Stimulated activated CD8-positive, alpha-beta memory T cell treated with anti-CD3 and anti-CD28 coated beads, Interleukin-7, amount 100 ng/mL, for 4 hours (primary cell): ENCODE results near the gene CELF3.

Source experiments
- DNase-seq, 2 donors: peaks; one replicate each; pipeline ENCODE4 v3.0.0-alpha.2; 2020; ENCODE audit warnings: low read depth in 2 of 2

The CELF3 gene

DNA sequence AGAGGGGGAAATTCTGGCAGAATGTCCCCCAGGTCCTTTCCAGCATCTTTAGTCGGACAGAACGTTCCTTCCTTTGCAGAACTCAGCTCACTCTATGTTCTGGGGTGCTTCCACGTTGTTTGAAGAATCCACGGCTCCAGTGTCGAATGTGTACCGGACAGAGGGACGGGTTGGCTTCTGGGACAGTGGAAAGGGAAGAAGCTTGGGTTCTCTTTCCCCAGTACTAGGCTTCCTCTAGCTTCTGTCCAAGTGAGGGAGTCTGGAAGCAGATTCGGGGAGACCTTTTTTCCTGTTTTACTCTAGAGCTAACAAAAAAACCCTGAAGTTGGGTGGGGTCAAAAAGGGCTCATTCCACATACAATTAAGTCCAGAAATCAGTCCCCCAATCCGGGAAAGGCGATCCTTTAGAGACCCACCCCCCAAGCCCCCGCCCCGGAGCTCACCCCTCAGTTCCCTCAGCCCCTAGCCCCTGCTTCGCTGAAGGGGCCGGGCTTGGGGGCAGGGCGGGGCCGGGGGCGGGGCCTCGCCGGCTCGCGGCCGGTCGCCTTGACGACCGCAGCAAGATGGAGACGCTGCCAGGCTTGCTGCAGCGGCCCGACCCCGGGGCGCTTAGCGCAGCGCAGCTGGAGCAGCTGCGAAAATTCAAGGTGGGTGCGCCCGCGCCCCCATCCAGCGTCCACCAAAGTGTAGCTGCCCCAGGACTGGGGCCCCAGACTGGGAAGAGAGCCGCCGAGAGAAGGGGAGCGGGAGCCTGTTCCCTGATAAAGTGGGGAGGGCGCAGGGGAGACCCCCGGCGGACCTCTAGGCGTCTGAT lies 4.6 kb upstream of the CELF3 start, which contains the start of gene RIIAD1:
RIIAD1 (plus strand) TSS at position 549 of the 814 bp plus-strand sequence; CDS start at position 564, 15 bp downstream.
- peak in 1 of 2 donors; percentile 23 for DNase-seq

DNA sequence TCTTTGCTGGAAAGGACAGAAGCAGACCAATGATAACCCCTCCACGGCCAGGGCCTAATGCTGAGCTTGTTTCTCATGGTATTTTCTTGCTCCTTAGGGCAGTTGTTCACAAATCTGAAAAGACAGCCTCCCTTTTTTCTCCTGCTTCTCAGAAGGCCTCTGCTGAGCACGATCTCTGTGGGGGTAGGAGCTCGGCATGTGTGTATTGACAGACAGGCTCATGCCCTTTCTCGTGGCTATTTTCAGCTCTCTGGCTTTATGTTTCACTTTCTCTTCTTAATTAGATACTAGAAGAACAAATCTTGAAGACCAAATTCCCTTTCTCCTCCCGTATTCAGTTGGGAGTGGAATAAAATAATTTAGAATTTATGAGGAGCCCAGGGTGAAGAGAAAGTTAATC lies 4.0 kb upstream of the CELF3 start:
- DNase-seq, result no peak

DNA sequence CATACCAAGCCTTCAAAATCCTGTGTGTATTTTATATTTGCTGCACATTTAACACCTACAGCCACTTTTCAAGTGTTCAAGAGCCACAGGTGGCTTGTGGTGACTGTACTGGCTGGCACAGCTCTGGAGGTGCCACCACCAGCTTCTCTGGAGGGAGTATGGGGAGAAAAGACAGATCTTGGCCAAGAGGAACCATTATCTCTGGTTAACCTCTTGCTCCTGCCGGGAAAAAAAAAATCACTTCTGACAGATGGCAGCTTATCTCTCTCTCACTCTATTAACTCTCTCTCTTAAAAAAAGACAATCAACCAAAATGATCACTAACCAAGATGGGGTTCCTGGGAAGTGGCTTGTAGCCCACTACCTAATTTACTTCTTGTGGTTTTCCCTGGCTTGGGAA lies 3.5 kb upstream of the CELF3 start:
- no peak for DNase-seq

DNA sequence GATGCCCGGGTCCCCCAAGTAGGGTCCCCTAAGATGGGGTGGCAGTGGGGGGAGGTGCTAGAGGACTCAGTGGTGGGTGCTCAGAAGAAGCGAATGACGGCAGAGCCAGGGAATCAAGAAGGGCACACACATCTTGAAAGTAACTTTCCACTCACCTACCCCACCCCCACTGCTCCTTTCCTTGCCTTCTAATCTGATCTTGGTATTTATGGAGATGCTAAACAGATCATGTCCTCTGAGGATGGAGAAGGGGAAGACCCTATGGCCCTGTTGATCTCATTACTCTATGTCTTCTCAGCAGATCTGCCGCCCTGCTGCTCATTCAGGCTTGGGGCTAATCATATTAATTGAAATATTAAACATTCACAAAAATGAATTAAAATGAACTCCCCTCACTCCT lies 2.1 kb upstream of the CELF3 start:
- no peak for DNase-seq

DNA sequence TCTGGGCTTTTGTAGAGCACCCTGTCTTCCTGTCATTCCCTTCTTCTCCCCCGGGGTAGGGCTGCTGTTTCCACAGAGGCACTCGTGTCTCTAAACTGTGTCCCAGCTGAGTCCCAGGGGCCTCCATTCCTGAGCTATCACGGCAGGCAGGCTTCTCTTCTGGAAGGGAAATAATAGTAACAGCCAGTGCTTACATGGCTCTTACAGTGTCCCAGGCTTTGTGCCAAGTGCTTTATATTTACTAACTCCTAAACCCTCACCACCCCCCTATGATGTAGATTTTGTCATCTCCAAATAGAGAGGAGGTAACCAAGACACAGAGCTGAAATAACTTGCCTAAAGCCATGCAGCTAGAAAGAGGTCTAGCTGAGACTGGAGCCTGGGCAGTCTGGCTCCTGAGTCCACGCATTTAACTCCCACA lies 1.4 kb upstream of the CELF3 start:
- no peak for DNase-seq

DNA sequence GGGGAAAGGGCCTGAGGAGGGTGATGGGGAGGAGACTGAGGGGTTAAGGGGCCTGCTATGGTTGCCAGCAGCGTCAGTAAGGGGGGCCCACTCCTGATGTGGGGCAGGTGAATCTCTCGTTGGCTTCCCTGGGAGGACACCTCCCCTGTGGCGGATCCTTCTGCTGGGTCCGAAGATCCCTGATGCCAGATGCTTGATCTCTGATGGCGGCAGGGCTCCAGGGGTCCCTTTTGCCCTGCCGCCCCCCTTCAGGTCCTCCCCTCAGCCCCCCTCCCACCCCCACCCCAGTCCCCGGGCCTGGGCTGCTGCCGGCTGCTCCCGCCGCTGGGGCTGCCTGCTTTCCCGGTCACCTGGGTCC lies 219 bp downstream of the CELF3 start:
- no peak for DNase-seq

DNA sequence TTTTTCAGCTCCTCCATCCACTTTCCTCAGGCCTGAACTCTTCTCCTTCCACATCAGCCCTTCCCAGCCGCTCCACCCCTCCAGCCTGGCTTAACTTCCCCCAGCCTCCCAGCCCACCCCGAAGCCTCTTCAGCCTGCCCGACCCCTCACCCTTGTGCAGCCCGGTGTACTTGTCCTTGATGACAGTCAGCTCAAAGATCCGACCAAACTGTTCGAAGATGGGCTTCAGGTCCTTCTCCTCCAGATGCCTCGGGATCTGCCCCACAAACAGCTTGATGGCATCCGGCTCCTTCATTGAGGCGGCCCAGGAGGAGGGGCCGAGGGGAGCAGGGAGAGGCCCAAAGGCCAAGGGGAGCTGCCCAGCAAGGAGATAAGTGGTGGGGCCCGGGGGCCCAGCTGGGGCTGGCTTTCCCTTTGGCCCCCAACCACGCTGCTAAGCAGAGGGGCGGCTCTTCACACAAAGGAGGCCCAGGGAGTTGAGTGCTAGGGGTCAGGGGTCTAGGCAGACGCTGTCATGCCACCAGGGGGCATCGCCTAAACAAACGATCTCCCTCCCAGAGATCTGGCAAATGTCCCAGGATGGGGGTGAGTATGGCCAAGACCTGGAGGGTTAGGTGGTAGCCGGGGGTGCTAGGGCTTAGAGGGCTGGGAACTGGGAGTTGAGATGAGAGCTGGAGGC lies 738 bp downstream of the CELF3 start:
- DNase-seq, result no peak

DNA sequence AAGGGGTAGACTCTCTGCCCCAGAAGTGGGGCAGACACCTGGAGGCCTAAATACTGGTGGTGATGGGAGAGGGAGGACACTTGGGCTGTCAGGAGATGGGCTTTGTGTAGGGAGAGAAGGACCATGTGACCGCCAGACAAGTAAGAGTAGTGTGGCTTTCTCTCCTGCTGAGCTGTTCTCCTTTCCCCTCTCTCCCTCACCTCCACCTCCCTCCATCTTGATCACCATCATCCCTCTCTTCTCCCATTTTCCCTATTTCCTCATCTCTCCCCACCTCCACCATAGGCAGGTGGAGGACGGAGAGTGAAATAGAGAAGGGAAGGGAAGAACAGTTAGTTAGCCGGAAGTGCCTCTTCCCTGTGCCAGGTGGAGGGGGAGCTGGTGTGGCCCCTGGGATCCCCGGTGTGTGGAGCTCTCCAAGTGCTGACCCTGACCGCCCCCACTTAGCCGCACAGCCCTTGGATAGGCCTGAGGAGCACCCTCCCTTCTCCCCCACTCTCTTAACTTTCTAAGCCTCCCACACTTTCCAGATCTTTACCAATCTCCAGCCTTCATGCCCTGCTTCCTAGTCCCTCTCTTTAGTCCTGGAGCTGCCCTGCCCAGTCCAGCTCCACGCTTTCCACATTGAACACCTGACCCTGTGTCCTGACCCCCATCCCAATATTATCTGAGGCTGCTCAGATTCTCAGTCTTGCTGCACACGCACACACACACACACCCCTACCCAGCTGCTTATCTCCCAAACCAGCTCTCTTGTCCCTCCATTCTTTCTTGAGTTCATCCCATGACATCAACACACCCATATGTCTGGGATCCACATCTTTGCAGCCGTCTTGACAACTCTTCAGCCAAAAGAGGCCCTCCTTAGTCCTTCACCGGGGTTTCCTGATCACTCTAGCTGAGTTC lies 1.5 kb downstream of the CELF3 start:
- DNase-seq, result no peak

DNA sequence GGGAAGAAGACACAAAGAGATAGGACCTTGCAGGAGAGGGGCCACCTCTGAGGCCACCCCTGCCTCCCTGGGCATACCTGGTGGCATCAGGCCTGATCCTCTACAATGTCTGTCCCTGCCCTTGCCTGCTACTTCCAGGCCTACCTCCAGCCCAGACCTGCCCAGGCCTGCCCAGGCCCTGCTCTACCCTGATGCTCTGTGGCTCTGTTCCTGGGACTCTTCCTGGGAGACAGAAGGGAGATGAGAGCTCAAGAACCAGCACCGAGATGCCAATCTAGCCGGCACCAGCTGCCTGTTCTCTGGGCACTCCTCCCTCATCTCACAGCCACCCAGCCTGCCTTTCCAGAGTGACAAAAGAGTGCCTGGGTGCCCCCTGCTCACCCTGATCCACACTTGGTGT lies 2.7 kb downstream of the CELF3 start:
- no peak for DNase-seq

DNA sequence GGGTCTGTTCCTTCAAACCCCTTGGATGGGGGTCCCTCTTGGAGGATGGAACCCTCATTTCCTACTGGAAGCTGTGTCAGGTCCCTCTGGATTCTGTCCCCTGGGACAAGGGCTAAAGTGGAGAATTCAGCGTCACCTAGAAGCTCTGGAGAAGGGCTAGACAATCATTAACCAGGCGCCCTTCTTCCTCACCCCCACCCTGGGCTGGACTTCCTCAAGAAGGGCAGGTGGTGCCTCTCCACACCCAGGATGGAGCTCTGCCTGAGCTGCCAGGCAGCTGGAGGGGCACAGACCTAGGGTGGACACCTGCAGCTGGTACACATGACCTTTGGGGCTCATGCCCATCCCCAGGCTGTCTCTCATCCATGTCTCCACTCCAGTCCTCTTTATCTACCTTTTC lies 3.6 kb downstream of the CELF3 start:
- DNase-seq, result no peak

DNA sequence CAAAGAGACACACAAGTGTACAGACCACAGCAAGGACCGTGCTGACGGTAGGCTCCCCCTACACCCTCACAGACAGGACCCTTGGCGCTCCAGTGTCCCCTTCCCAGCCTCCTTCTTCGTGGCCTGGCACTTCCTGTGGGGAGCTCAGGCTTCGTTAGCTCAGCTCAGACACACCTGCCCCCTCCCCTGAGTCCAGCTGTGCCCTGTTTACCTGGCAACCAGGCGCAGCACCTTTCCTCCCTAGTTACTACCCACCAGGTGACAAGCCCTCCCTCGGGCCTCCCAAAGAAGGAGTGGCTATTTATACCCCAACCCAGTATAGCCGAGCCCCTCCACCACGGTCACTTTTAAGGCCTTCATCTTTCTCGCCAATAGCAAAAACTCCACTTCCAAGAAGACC lies 4.7 kb downstream of the CELF3 start:
- DNase-seq, result no peak

DNA sequence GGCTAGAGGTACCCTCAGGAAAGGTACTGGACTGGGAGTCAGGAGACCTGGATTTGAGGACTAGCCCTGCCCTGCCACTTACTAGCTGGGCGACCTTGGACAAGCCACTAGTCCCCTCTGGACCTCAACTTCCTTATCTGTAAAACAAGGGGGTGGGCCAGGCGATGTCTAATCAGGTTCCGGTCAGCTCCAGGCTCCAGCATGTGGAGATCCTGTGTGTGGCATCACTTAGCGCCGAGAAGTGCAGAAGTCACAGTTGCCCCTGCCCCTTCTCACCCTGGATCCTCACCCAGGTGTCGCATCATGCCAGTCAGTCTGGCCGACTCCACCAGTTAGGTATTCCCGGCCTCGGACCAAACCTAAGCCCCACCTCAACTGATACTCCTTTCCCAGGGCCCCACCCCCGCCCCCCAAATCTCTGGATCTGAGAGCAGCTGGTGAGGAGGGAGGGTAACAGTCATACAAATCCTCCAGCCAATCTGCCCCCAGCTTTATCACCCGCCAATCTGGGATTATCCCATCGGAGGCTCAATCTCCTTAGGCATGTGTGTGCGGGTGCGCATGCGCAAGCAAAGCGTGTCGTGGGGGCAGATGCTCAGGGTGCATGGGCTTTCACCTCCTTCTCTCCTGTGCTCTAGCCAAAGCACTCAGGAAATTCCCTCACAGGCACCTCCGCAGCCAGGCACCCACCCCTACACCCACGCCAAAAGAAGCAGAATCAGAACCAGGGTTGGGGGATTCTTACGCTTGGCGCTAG lies 5.4 kb downstream of the CELF3 start:
- DNase-seq, result no peak

DNA sequence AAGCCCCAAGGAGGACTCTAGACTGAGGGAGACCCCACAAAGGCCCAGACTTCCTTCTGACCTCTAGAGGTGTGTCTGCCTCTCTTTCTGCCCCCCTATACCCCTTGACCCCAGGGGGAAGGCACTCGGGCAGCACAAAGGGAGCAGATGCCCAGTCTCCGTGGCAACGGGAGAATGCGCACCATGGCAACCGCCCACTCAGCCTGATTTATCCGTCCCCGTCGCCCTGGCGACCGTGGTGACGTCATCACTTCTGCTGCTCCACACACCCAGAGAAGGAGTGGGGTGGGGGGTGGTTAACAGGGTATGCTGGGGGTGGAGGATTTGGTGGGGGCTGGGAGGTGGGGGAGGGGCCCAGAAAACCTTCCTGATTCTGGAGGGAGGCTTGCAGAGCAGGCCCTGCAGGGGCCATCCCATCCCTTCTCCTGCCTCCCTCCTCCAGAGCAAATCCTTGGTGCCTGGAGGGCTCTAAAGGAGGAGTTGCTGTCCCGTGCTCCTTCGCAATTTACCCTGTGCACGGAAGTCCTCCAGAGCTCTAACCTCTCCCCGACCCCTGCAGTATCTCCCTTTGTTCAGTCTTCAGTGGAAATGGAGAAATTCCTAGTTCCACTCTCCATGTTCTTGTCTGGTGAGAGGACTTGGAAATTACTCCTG lies 6.3 kb downstream of the CELF3 start:
- DNase-seq, result peak in 1 of 2 donors; percentile 2

DNA sequence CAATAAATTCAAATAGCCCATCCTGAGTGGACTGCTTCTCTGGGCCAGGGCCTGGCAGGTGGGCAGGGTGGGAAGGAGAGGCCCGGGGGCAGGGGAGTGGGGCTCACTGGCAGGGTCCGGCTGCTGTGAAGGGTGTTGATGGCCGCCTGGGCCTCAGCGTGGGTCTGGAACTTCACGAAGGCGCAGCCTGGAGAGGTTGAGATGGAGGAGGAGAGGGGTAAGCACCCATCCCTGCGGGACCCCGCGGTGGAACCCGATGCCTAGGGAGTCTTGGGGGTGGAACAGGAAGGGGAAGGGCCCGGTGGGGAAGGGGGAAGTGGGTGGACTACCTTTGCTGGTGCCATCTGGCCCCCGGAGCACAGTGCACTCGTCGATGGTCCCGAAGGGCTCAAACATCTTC lies 7.7 kb downstream of the CELF3 start:
- no peak for DNase-seq

DNA sequence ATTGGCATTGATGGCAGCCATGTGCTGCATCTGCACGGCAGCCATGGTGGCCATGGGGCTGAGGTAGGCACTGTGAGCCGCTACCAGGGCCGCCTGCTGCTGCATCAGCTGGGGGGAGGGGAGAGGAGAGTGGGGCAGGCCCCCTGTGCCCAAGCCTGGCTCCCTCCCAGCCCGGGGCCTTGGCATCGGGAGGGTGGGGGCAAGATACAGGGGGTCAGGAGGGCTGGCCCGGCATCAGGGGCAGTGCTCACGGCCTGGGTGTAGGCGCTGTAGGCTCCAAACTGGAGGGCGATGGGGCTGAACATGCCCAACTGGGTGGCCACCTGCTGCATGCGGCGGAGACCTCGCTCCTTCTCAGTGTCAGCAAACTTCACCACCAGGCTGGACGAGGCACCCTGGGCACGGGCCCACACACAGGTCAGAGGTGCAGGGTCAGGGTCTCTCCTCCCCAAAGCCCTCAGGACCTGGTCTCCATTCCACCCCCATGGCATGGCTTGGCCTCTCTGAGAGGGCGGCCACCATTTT lies 9.0 kb downstream of the CELF3 start:
- no peak for DNase-seq

DNA sequence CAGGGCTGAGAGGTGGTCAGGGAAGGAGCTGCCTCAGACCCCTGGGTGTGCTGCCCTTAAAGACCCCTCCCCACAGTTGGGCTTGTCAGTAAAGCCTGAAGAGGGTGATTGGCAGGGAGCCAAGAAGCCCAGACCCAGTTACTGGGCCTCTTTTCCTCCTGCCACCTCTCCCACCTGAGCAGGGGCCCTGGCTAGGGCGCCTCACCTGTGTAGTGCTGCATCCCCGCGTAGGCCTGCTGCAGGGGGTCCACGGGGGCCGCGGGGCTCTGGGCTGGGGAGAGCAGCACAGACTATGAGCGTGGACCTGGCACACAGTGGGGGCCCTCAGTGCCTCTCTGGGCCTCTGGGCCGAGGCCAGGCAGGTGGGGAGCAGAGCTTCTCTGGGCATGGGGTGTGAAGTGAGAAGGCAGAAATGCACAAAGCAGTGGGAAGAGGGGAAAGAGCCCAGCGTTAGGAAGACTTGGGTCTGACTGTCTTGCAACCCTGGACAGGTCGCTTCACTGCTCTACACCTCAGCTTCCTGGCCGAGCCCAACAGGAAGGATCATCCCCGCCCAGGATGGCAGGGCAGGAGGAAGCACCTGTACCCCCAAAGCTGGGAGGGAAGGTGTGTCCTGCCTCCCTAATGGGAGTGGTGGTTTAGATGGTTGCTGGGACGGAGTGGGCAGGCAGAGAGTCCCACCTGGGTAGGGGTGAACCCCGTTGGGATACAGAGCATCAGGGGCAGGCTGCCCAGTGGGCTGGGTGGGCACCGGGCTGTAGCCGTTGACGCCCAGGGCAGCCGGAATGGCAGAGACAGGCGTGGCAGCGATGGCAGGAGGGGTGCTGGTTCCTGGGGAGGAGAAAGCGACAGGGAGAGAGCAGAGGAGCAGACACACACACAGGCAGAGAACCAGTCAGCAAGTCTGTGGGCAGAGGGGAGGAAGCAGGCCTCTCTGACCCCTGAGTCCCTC lies 9.9 kb downstream of the CELF3 start:
- no peak for DNase-seq

DNA sequence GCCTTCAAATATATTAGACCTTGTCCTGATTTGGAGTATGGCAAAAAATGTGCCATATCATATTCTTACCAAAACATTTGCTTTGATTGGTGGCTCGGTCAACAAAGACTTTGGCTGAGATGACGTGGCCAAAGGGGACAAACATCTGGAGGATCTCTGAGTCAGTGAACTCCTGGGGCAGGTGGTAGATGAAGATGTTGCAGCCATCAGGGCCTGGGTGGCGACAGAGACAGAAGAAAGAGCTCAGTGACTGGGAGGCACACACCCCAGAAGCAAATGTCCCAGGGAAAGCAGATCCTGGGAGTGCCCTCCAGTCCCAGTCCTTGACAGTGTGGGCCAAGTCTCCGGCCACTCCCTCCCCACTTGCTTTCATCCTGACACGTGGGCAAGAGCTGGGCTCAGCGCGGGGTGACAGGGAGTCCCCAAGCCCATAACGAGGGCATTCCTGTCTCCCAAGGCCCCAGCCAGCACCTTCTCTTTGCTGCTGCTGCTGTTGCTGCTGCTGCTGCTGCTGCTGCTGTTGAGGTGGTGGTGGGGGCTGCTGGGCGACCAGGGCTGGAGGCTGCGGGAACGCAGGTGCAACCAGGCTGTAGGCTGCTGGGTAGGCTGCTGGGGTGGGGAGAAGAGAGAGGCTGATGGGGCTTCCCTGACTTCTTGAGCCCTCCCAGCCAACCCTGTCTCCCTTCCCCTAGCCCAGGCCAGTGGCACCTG lies 10.7 kb downstream of the CELF3 start:
- no peak for DNase-seq

DNA sequence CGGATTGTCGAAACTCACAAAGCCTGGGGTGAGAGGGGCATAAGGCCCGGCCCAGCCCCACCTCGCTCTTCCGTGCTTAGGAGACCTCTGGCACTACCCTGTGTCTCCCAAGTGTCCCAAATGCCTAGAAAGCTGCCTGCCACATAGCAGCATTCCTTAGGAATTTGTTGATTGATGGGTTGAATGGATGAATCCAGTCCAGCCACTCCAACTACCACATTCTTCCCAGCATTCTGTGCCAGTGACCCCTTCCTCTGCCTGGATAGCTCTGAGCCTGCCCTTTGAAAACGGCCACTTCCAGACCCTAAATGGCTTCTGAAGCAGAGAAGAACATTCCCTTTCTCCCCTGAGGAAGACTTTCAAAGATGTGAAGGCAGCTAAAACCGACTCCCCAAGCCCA lies 11.5 kb downstream of the CELF3 start:
- no peak for DNase-seq

DNA sequence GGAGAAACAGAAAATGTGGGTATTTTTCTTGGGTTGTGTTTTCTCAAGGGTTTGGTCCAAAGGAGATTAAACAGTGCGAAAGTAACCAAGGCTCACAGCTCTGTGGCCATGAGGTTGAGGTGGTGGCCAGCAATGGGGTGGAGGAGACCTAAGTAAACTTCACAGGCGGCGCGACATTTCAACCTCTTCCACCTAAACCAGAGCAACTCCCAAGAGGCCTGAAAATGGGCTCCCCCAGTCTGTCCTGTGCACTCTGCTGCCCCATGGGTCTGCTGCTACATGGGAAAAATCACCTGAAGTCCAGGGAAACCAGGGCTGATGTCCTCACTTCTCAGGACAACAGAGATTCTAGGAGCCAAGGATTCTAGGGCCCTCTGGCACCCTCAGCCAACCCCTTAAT lies 12.4 kb downstream of the CELF3 start:
- no peak for DNase-seq
